Ishikawa (cell line): ENCODE data around the gene TSPAN18.

ENCODE experiments used
- CEBPB ChIP-seq: IDR thresholded peaks from 2 replicates; pipeline ENCODE4 v1.6.1; 2012
- CREB1 ChIP-seq: IDR thresholded peaks from 2 replicates; pipeline ENCODE4 v1.6.1; 2012; ENCODE audit warnings: low read depth
- EGR1 ChIP-seq: IDR thresholded peaks from 2 replicates; pipeline ENCODE4 v1.6.1; 2012
- EP300 ChIP-seq: IDR thresholded peaks from 2 replicates; pipeline ENCODE4 v1.6.1; 2012; ENCODE audit warnings: borderline replicate concordance
- FOXM1 ChIP-seq: IDR thresholded peaks from 2 replicates; pipeline ENCODE4 v1.6.1; 2012; ENCODE audit warnings: low read depth, borderline replicate concordance
- NFIC ChIP-seq: IDR thresholded peaks from 2 replicates; pipeline ENCODE4 v1.6.1; 2012
- RAD21 ChIP-seq: IDR thresholded peaks from 2 replicates; pipeline ENCODE4 v1.6.1; 2012; ENCODE audit warnings: low read depth
- REST ChIP-seq: IDR thresholded peaks from 2 replicates; pipeline ENCODE4 v1.6.1; 2012; ENCODE audit warnings: low read depth, mild to moderate bottlenecking
- TAF1 ChIP-seq: IDR thresholded peaks from 2 replicates; pipeline ENCODE4 v1.6.1; 2012; ENCODE audit warnings: low read depth, mild to moderate bottlenecking
- TCF12 ChIP-seq: IDR thresholded peaks from 2 replicates; pipeline ENCODE4 v1.6.1; 2012; ENCODE audit warnings: low read depth
- TEAD4 ChIP-seq: IDR thresholded peaks from 2 replicates; pipeline ENCODE4 v1.6.1; 2012
- USF1 ChIP-seq: IDR thresholded peaks from 2 replicates; pipeline ENCODE4 v1.6.1; 2012
- YY1 ChIP-seq: IDR thresholded peaks from 2 replicates; pipeline ENCODE4 v1.6.1; 2012; ENCODE audit warnings: low read depth
- ZBTB7A ChIP-seq: IDR thresholded peaks from 2 replicates; pipeline ENCODE4 v1.6.1; 2012; ENCODE audit warnings: low read depth
- TF ChIP-seq, protein P1 (sequence below): IDR thresholded peaks from 2 replicates; pipeline ENCODE4 v1.6.1; 2012

Gene TSPAN18

GRCh38 chr11:44960200-44960845 lies 233.6 kb downstream of the TSPAN18 start:
- TF ChIP-seq FOXM1 (no peak), TAF1 (no peak), EP300 (no peak), YY1 (no peak), REST (no peak), TCF12 (no peak), RAD21 (no peak)
- TF ChIP-seq, protein P1, sequence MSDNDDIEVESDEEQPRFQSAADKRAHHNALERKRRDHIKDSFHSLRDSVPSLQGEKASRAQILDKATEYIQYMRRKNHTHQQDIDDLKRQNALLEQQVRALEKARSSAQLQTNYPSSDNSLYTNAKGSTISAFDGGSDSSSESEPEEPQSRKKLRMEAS: no peak

DNA sequence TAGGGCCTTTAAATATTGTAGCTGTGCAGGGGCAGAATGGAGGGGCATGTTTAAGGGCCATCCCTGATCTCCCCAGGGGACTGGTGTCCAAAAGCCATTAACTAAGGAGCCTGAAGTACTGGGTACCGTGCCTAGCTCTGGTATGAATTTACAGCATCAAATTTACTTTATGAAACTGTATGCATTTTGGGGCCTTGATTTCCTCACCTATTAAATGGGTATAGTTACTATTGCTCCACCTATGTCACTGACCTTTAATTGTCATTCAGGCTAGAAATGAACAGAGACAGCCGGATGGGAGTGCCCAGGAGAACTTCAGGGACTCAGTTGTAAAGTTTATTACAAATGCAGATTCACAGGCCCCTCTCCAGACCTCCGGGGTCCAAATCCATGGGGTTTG lies 235.7 kb downstream of the TSPAN18 start:
- TF ChIP-seq ZBTB7A (no peak), TEAD4 (no peak), USF1 (no peak), RAD21 (no peak), TCF12 (no peak), CEBPB (no peak), YY1 (no peak), NFIC (no peak), REST (no peak), EGR1 (no peak), FOXM1 (no peak)
- TF ChIP-seq, protein P1: no peak

DNA sequence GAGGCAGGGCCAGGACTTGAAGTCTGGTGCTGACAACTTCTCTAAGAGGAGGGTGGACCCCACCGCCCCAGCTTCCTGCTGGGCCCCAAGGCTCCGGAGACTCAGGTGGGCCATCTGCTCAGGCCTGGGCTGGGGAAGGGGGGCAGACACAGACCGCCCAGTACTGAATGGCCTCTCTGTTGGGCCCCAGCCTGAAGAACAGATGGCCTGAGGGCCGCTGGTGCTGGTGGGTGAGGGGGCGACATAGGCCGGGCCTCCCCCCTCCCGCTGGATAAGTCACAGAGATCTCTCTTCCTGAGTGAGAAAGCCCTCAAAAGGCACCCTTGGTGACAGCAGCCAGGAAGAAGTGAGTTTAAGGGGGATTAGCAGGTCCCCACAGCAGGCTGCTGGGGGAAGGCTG lies 236.4 kb downstream of the TSPAN18 start:
- TF ChIP-seq RAD21 (no peak), NFIC (no peak), EGR1 (no peak), CREB1 (no peak), FOXM1 (no peak), USF1 (no peak), YY1 (no peak), TCF12 (no peak), ZBTB7A (no peak), REST (no peak), TEAD4 (no peak), CEBPB (no peak), EP300 (no peak), TAF1 (no peak)
- TF ChIP-seq, protein P1: no peak

DNA sequence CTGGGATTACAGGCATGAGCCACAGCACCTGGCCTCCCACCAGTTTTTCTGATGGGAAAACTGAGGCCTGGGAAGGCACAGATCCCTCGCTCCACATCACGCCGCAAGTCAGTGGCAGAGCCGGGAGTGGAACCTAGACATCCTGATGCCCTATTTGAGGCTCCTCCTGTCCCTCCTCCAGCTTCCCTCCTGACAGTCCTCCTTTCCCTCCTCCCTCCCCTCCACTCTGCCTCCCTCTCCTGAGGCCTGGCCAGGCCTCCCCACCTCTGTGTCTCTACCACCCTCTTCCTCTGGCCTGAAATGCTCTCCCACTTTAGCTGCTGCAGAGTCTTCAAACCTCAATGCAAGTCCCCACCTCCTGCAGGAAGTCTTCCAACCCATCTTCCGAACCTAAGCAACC lies 237.2 kb downstream of the TSPAN18 start:
- TF ChIP-seq, protein P1: no peak
- no peak for TF ChIP-seq NFIC
- TF ChIP-seq EGR1: no peak
- no peak for TF ChIP-seq EP300
- TF ChIP-seq USF1: no peak
- TF ChIP-seq RAD21: no peak
- no peak for TF ChIP-seq FOXM1
- TF ChIP-seq REST: no peak
- no peak for TF ChIP-seq YY1
